Measurements from ENCODE around the gene HM13. TPM values are rescaled to one million over a fixed set of nuclear protein-coding genes. Genes with fewer than 3 reads are reported as not detected.

Gene HM13
- total and polyA plus RNA-seq, 11 donors, result 22.3 to 119 (median 41.0) TPM

- no peak for ATAC-seq
- no peak overlapping the region for H3K27ac ChIP-seq
- 48 to 73% (median 49%) methylated on average over 2 of the region's 2 CpGs for WGBS, 4 donors
- DNase-seq, result no peak
- H3K4me1 ChIP-seq, result peaks cover 0 to 31% (median 19%) of the 10 kb centered on the region in 12 donors
- intact Hi-C loops (cut with DNase I), result no loop called here
- H3K27me3 ChIP-seq, result peaks cover 0 to 5% (median 0%) of the 10 kb centered on the region in 9 donors
- TF ChIP-seq CTCF (IDR thresholded peaks at IDR 0.05), result peak in 5 of 12 donors; percentile 15 to 34 (median 27)
- no peak for TF ChIP-seq POLR2A (IDR thresholded peaks at IDR 0.05)
- no peak overlapping the region for H3K4me3 ChIP-seq
- no peaks in the 10 kb centered on the region for H3K9me3 ChIP-seq
- H3K36me3 ChIP-seq, result no peaks in the 10 kb centered on the region
Measured at GRCh38 chr20:31494131-31494530, 20.1 kb upstream of the HM13 start.

- intact Hi-C loops (cut with DNase I), result loop anchor here in 1 of 10 donors (2.0 kb wide), 1 partner anchor 22 kb away; the partner anchor contains the start of genes DEFB124 and REM1
- peak overlapping the region; percentile 25 to 84 (median 67) for H3K27ac ChIP-seq
- ATAC-seq (peak; percentile 81 to 94 (median 90)), DNase-seq (peak; percentile 79 to 90 (median 84))
- no peaks in the 10 kb centered on the region for H3K36me3 ChIP-seq
- 18 to 29% (median 26%) methylated on average over 14 to 15 of the region's 15 CpGs for WGBS, 4 donors
- peak in 1 of 12 donors; percentile 13 for TF ChIP-seq CTCF (IDR thresholded peaks at IDR 0.05)
- no peak for TF ChIP-seq POLR2A (IDR thresholded peaks at IDR 0.05)
- peak overlapping the region in 4 of 12 donors; percentile 1 to 24 (median 14) for H3K4me3 ChIP-seq
- H3K9me3 ChIP-seq, result no peaks in the 10 kb centered on the region
- H3K27me3 ChIP-seq, result peaks cover 0 to 5% (median 0%) of the 10 kb centered on the region in 9 donors
- peaks cover 0 to 31% (median 19%) of the 10 kb centered on the region in 12 donors for H3K4me1 ChIP-seq
Measured at GRCh38 chr20:31496761-31497295, 17.4 kb upstream of the HM13 start.

- no peaks in the 10 kb centered on the region for H3K9me3 ChIP-seq
- TF ChIP-seq POLR2A (IDR thresholded peaks at IDR 0.05) (no peak), CTCF (IDR thresholded peaks at IDR 0.05) (no peak)
- peaks cover 0 to under 1% (median 0%) of the 10 kb centered on the region in 9 donors for H3K27me3 ChIP-seq
- ATAC-seq, result peak in 3 of 4 donors; percentile 16 to 64 (median 23)
- peaks cover 0 to 31% (median 19%) of the 10 kb centered on the region in 12 donors for H3K4me1 ChIP-seq
- 16 to 33% (median 25%) methylated on average over 6 of the region's 6 CpGs for WGBS, 4 donors
- peak overlapping the region in 10 of 12 donors; percentile 6 to 84 (median 74) for H3K27ac ChIP-seq
- H3K36me3 ChIP-seq, result no peaks in the 10 kb centered on the region
- H3K4me3 ChIP-seq, result no peak overlapping the region
- intact Hi-C loops (cut with DNase I), result loop anchor here in 1 of 10 donors (2.0 kb wide), 1 partner anchor 23 kb away; the partner anchor contains the start of genes DEFB124 and REM1
- DNase-seq, result peak; percentile 69 to 75 (median 73)
Measured at GRCh38 chr20:31497838-31498540, 16.3 kb upstream of the HM13 start.

GRCh38 chr20:31500527-31500926 is 13.7 kb upstream of the HM13 start:
- intact Hi-C loops (cut with DNase I), result loop anchor here in 1 of 10 donors (10.0 kb wide), 1 partner anchor 1966 kb away; no protein-coding TSS in a partner anchor
- no peak for ATAC-seq
- Histone ChIP-seq H3K27ac (no peak overlapping the region), H3K4me3 (no peak overlapping the region), H3K27me3 (peaks cover 0 to 4% (median 0%) of the 10 kb centered on the region in 9 donors), H3K36me3 (no peaks in the 10 kb centered on the region), H3K4me1 (peaks cover 0 to 28% (median 19%) of the 10 kb centered on the region in 12 donors), H3K9me3 (no peaks in the 10 kb centered on the region)
- DNase-seq, result no peak
- WGBS, 4 donors, result 39 to 62% (median 48%) methylated on average over 1 of the region's 1 CpG
- TF ChIP-seq CTCF (IDR thresholded peaks at IDR 0.05), result no peak
- no peak for TF ChIP-seq POLR2A (IDR thresholded peaks at IDR 0.05)
